Smooth muscle cell (in vitro differentiated cells): ENCODE measurements around the gene SLC25A34. TPM values are rescaled to one million over a fixed set of nuclear protein-coding genes. Genes with fewer than 3 reads are reported as not detected.

ENCODE experiments used
- DNase-seq: peaks from one replicate; lab custom pipeline; 2025; ENCODE audit not compliant: unreplicated experiment; lab: John Stamatoyannopoulos, UW
- H2AFZ ChIP-seq: fragments of 200-600 bp; sonication (generic); 2 replicates; pipeline ENCODE4 v1.6.0; 2016; ENCODE audit warnings: antibody characterized with exemption, low read depth, mild to moderate bottlenecking
- H3F3A ChIP-seq: fragments of 200-600 bp; sonication (generic); 2 replicates; pipeline ENCODE4 v1.6.0; 2017; ENCODE audit warnings: antibody characterized with exemption, low read depth
- H3K27ac ChIP-seq: fragments of 200-600 bp; sonication (generic); 2 replicates; pipeline ENCODE4 v1.5.1; 2016; ENCODE audit warnings: low read depth, mild to moderate bottlenecking
- H3K27me3 ChIP-seq: fragments of 200-600 bp; sonication (generic); 2 replicates; pipeline ENCODE4 v1.6.1; 2016; ENCODE audit warnings: low read depth, mild to moderate bottlenecking
- H3K36me3 ChIP-seq: fragments of 200-600 bp; sonication (generic); 2 replicates; pipeline ENCODE4 v1.5.1; 2016; ENCODE audit warnings: low read depth
- H3K4me1 ChIP-seq: fragments of 200-600 bp; sonication (generic); 2 replicates; pipeline ENCODE4 v1.5.1; 2016; ENCODE audit warnings: low read depth
- H3K4me2 ChIP-seq: fragments of 200-600 bp; sonication (generic); 2 replicates; pipeline ENCODE4 v1.6.0; 2016; ENCODE audit warnings: mild to moderate bottlenecking
- H3K4me3 ChIP-seq: fragments of 200-600 bp; sonication (generic); 2 replicates; pipeline ENCODE4 v1.5.1; 2016; ENCODE audit warnings: mild to moderate bottlenecking
- H3K79me2 ChIP-seq: fragments of 200-600 bp; sonication (generic); 2 replicates; pipeline ENCODE4 v1.6.0; 2016; ENCODE audit warnings: low read depth, mild to moderate bottlenecking
- H3K9ac ChIP-seq: fragments of 200-600 bp; sonication (generic); 2 replicates; pipeline ENCODE4 v1.6.0; 2016; ENCODE audit warnings: low read depth
- H3K9me3 ChIP-seq: fragments of 200-600 bp; sonication (generic); replicated peaks from 2 replicates; pipeline ENCODE4 v1.5.1; 2016; ENCODE audit warnings: low read depth
- H4K20me1 ChIP-seq: fragments of 200-600 bp; sonication (generic); 2 replicates; pipeline ENCODE4 v1.6.0; 2016; ENCODE audit warnings: low read depth
- WGBS: methylation state at CpG from one replicate; pipeline ENCODE4 v1.1.7; 2016; ENCODE audit warnings: low lambda C conversion rate; 5-methylcytosine and 5-hydroxymethylcytosine counted together
- polyA plus RNA-seq: library from polyadenylated mRNA; unstranded; fragments of >200 nt; fragmentation: Nextera tagmentation; extraction: Ambion mirVana; gene quantifications from 2 replicates; pipeline ENCODE4 v1.2.1, GENCODE V29; 2016
- total RNA-seq: library from RNA; depleted of rRNA; stranded (reverse); fragments of >200 nt; gene quantifications from 2 replicates; pipeline ENCODE4 v1.2.3, GENCODE V29; 2014
- TF ChIP-seq, protein P1 (sequence below): fragments of 200-600 bp; sonication (generic); IDR thresholded peaks from 2 replicates; pipeline ENCODE4 v1.5.1; 2017; ENCODE audit warnings: borderline replicate concordance, mild to moderate bottlenecking, antibody characterized with exemption; ENCODE audit not compliant: insufficient read depth, poor library complexity, severe bottlenecking

Gene SLC25A34
- total and polyA plus RNA-seq, 2 experiments from 2014 or later, result 0.76 to 1.6 TPM

- Histone ChIP-seq H3K79me2 (no peaks in the 10 kb centered on the region), H3K4me1 (no peaks in the 10 kb centered on the region), H3F3A (no peaks in the 10 kb centered on the region), H3K4me2 (no peak overlapping the region), H3K9me3 (no peaks in the 10 kb centered on the region), H2AFZ (no peak overlapping the region), H3K9ac (no peak overlapping the region), H4K20me1 (peaks cover 50% of the 10 kb centered on the region), H3K27me3 (no peaks in the 10 kb centered on the region), H3K36me3 (peaks cover 10% of the 10 kb centered on the region), H3K27ac (no peak overlapping the region), H3K4me3 (no peak overlapping the region)
- no peak for DNase-seq
- TF ChIP-seq, protein P1, sequence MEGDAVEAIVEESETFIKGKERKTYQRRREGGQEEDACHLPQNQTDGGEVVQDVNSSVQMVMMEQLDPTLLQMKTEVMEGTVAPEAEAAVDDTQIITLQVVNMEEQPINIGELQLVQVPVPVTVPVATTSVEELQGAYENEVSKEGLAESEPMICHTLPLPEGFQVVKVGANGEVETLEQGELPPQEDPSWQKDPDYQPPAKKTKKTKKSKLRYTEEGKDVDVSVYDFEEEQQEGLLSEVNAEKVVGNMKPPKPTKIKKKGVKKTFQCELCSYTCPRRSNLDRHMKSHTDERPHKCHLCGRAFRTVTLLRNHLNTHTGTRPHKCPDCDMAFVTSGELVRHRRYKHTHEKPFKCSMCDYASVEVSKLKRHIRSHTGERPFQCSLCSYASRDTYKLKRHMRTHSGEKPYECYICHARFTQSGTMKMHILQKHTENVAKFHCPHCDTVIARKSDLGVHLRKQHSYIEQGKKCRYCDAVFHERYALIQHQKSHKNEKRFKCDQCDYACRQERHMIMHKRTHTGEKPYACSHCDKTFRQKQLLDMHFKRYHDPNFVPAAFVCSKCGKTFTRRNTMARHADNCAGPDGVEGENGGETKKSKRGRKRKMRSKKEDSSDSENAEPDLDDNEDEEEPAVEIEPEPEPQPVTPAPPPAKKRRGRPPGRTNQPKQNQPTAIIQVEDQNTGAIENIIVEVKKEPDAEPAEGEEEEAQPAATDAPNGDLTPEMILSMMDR, result no peak
- WGBS, result 97% methylated on average over 14 of the region's 14 CpGs
Observed at GRCh38 chr1:15770313-15770962, 34.4 kb downstream of the SLC25A34 start.

DNA sequence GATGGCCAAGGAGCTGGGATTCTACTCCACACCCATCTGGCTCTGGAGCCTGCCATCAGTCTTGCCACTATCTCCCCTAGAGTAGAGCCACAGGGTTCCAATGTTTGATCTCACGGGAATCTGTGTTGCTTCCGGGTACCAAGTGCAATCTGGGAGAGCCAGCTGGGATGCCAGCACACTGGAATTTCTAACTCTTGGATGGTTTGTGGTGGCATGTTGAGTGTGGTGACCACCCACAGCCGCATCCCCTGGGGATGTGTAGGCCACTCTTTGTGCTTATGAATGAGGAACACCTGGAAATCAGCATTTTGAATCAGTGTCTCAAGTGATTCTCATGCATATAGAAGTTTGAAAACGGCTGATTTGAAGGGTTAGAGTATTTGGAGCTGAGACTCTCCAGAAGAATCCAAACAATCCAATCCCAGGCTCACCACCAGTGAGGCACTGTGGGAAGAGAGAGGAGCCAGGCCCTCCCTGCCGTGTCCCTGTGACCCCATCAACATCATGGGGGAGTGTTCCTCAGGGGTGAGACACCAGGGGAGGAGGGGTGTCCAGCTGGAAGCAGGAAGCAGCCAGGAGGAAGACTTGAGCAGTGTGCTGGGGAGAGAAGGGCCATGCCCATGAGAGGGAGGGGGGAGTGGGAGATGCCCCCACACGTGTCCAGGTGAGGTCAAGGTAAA lies 35.9 kb downstream of the SLC25A34 start:
- WGBS, result 97% methylated on average over 6 of the region's 6 CpGs
- Histone ChIP-seq H3K4me2 (no peak overlapping the region), H3K4me1 (no peaks in the 10 kb centered on the region), H3K4me3 (no peak overlapping the region), H3K27ac (no peak overlapping the region), H2AFZ (no peak overlapping the region), H4K20me1 (peaks cover 41% of the 10 kb centered on the region), H3K9ac (no peak overlapping the region), H3K27me3 (no peaks in the 10 kb centered on the region), H3K79me2 (no peaks in the 10 kb centered on the region), H3K36me3 (peaks cover 10% of the 10 kb centered on the region), H3F3A (no peaks in the 10 kb centered on the region), H3K9me3 (no peaks in the 10 kb centered on the region)
- no peak for DNase-seq
- TF ChIP-seq, protein P1, result no peak

DNA sequence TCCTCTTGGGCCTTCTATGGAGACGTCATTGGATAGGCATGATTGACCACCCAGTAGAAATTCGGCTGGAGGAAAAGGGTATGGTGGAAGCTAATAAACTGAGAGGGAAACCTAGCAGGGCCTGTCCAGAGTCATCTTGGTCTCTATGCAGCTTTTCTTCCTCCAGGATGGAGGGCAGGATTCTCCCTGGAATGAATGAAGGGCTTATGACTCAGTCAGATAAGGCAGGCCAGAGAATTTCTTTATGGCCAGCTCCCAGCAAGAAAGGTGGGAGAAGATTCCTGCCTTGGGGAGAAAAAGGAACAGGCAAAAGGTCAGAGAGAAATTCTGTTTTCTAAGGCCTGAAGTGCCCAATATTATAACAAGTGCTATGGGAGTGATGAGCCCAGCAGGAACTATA lies 39.6 kb downstream of the SLC25A34 start:
- Histone ChIP-seq H2AFZ (no peak overlapping the region), H3K4me1 (no peaks in the 10 kb centered on the region), H3K79me2 (no peaks in the 10 kb centered on the region), H3K4me3 (no peak overlapping the region), H3K27me3 (no peaks in the 10 kb centered on the region), H3K9me3 (no peaks in the 10 kb centered on the region), H3K27ac (no peak overlapping the region), H4K20me1 (peaks cover 28% of the 10 kb centered on the region), H3K9ac (no peak overlapping the region), H3K4me2 (no peak overlapping the region), H3K36me3 (peaks cover 10% of the 10 kb centered on the region), H3F3A (no peaks in the 10 kb centered on the region)
- no peak for DNase-seq
- WGBS, result 84% methylated on average over 2 of the region's 2 CpGs
- TF ChIP-seq, protein P1, result no peak
